NOMO-1 (cell line): ENCODE results near the gene OSBPL3.

Experiments
- DNase-seq, 2 experiments: peaks; one replicate each; lab custom pipeline; 2025; ENCODE audit not compliant: unreplicated experiment in 2 of 2; lab: John Stamatoyannopoulos, UW

Gene OSBPL3

DNA sequence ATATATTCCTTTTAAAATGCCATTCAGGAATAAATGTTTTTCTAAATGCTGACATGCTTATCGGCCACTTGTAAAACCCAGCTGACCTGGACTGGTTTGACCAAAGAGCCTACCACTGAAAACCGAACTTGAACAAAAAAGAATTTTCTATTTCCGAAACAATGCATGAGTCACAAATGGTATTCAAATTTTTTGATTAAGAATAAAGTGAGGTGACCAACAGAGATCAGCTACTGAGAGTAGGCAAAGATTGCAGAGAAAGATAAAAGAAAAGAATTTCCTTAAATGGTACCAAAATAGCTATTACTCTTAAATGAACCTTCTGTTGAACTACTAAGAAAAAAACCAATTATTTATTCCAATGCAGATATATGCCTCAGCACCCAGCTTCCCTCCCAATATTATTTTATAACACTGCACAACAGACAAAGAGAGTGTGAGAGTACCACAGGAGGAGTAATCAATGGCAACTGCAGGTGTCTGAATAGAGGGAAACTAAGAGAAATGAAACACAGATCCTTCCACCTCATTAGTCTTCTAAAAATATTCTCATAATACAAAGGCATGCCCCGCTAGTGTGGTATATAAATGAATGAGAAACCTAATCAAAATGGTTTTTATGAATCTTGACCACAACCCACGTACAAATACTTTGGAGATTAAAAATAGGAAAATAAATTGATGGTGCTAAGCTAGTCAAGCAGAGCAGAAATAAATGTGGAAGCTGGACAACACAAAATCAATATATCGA lies 20.1 kb downstream of the OSBPL3 start:
- no peak for DNase-seq

GRCh38 chr7:24958399-24958798 lies 21.6 kb downstream of the OSBPL3 start:
- no peak for DNase-seq

- no peak for DNase-seq
Observed at GRCh38 chr7:24956021-24956420, 24.0 kb downstream of the OSBPL3 start.

GRCh38 chr7:24955313-24955712 lies 24.7 kb downstream of the OSBPL3 start:
- DNase-seq, result no peak

- DNase-seq, result no peak
Observed at GRCh38 chr7:24952464-24952863, 27.5 kb downstream of the OSBPL3 start.

GRCh38 chr7:24951441-24951980 lies 28.5 kb downstream of the OSBPL3 start:
- DNase-seq, result no peak

GRCh38 chr7:24949884-24950283 lies 30.1 kb downstream of the OSBPL3 start:
- no peak for DNase-seq

DNA sequence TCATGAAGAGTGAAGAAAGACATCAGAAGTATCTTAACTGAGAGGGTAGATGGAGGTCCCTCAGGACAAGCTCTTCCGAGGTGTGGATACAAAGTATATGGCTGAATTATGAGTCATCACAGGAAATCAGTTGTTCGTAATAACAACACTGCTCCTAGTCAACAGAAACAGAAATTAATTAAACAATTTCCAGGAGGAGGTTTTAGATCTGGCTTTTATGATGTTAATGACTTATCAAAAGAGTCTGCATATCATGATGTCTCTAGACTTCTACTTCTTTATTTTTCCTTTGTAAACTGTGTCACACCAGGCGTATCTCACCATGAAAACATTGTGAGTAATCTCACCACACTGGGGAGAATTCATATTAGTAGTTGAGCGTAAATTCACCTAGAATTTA lies 31.2 kb downstream of the OSBPL3 start:
- no peak for DNase-seq

DNA sequence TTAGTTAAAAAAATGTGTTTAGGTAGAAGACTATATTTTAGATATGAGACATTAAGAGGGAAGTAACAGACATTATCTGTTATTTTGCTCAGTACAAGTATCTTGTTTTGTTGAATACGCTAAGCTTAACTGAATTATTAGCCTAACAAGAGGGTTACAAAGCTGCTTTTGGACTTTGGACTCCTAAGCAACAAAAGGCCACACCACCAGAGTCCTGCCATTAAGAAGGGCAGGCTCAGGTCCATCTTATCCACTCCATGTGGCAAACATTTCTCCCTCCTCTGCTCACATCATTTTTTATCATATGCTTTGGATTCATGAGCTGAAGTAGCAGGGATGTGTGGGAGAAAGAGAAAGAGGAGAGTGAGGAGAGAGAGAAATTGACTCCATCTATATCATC lies 33.5 kb downstream of the OSBPL3 start:
- no peak for DNase-seq

- no peak for DNase-seq
Observed at GRCh38 chr7:24945899-24946298, 34.1 kb downstream of the OSBPL3 start.

- DNase-seq, result no peak
Observed at GRCh38 chr7:24943096-24943948, 36.7 kb downstream of the OSBPL3 start.

GRCh38 chr7:24942226-24942625 lies 37.8 kb downstream of the OSBPL3 start:
- DNase-seq, result no peak

GRCh38 chr7:24939416-24939815 lies 40.6 kb downstream of the OSBPL3 start:
- DNase-seq, result peak; percentile 3 to 49

DNA sequence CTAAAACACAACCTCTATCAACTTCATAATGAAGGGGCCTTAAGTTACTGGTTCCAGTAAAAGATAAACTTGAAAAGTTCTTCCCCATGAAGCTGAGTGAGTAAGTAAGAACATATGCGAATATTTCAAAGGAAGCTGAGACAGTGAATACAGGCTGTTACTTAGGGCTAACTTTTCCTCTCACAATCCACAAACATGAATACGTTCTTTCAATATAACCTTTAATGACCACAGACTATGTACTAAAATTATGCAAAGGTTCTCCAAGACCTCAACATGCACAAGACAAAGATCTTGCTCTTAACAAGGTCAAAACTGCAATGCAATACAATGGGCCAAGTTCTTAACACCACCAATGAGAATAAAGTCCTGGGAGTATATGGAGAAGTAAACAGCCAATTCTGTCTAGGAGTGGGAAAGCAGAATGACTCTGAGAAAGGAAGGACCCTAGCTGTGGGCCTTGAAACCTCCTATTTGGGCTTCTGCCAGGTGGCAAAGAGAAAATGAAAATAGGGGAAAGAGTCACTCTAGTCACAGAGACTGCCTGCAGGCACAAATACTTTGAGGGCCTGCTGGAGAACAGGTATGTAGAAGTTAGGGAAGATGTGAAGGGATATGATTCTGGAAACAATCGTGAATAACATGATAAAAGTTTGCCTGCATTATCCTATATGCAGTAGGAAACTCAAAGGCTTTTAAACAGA lies 43.7 kb downstream of the OSBPL3 start:
- DNase-seq, result no peak

DNA sequence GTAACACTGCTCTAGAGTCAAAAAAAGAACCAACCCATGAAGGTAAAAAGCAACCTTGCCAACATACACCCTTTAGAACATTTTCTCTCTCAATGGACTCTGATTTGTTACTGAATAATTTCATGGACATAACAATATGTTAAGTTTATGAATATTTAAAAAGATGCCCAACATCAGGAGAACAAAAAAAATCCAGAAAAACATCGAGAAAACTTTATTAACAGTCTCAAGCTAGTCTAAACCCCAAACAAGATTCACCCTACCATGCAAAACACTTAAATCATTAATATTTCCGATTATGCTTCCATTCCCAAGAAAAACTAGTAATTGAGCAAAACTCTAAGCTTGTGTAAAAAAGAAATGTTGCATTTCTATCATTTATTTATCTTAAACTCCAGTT lies 46.7 kb downstream of the OSBPL3 start:
- DNase-seq, result no peak

DNA sequence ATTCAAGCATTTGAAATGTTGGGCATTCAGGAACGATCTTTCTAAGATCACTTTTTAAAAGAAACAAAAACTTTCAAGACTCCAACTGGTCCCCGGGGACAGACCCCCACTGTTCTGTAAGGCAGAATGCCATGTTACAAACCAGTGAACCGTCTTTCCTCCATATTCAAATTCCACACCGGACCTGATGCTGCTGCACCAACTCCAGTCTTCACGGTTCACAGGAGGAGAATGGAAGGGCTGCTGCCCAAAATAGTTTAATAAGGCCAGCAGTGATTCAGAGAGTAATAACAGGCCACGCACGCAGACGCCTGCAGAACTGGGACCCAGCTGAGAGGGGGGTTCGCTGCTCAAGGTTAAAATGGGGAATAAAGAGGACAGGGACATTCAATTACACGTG lies 47.2 kb downstream of the OSBPL3 start:
- no peak for DNase-seq

DNA sequence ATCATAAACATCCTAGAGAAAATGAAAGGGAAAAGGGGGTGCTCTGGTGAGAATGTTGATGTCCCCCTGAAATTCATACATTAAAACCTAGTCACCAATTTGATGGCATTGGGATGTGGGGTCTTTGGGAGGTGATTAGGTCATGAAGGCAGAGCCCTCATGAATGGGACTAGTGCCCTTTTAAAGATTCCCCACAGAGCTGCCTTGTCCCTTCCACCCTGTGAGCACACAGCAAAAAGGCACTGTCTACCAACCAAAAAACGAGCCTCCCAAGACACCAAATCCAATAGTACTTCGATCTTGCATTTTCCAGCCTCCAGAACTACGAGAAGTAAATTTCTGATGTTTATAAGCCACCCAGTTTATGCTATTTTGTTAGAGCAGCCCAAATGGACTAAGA lies 47.6 kb downstream of the OSBPL3 start:
- DNase-seq, result no peak

- no peak for DNase-seq
Observed at GRCh38 chr7:24931844-24932243, 48.1 kb downstream of the OSBPL3 start.

DNA sequence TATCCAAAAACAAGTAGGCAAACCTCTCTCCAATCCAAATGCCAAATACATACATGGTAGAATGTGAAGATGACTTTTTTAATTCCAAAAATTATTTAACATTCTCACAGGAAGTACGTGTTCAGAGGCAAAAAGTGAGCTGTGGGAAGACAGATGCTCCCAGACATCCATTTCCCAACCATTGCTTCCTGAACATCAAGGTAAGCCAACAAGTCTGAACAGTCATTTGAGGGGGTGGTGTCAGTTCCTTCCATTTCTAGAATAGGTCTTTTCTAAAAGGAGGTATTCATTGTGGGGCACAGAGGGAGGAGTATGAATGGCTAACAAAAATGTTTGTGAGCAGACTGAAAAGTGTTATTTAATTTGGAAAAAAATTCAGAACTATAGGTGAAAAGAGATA lies 49.1 kb downstream of the OSBPL3 start:
- DNase-seq, result no peak

- DNase-seq, result no peak
Observed at GRCh38 chr7:24926623-24927524, 53.1 kb downstream of the OSBPL3 start.
